Uterus (tissue), 2 donors: ENCODE measurements around the gene PFDN2.

Experiments used
- POLR2A ChIP-seq, 2 donors: fragments of 450-650 bp; IDR thresholded peaks; one replicate each; pipeline ENCODE4 v1.6.1; 2016; ENCODE audit warnings: antibody characterized with exemption in 2 of 2, mild to moderate bottlenecking in 1 of 2, moderate library complexity in 1 of 2
- TF ChIP-seq, protein P1 (sequence below), 4 experiments: fragments of 200-600 bp in 2 of 4; fragments of 450-650 bp in 2 of 4; sonication (generic) in 2 of 4; IDR thresholded peaks; one replicate each; pipeline ENCODE4 v1.5.1; 2016 to 2019; ENCODE audit warnings: antibody characterized with exemption in 4 of 4, mild to moderate bottlenecking in 2 of 4, moderate library complexity in 1 of 4

DNA sequence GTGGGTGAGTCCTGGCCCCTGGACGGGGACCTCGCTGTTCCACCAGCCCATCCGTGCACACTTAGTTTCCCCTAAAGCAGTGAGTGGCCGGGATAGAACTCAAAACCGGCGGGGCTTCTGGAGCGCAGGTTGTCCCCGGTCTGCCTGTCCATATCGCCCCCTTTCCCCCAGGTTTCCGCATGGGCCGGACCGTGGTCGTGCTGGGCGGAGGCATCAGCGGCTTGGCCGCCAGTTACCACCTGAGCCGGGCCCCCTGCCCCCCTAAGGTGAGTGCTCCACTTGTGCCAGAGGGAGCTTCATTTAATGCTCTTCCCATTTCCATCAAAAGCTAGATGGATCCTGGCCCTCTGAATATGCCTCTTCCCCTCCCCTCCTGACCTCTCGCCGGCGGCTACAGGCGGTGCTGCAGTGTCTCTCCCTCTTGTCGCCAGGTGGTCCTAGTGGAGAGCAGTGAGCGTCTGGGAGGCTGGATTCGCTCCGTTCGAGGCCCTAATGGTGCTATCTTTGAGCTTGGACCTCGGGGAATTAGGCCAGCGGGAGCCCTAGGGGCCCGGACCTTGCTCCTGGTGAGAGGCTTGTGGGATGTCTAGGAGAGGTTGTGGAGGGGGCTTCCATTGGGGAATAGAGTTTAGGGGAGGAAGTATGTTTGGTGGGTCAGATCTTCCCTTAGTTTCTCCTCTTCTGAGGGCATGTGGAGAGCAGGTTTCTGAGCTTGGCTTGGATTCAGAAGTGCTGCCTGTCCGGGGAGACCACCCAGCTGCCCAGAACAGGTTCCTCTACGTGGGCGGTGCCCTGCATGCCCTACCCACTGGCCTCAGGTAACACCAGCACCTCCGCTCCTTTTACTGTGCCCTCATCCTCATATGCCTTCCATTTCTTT lies 49.1 kb upstream of the PFDN2 start:
- TF ChIP-seq, protein P1, sequence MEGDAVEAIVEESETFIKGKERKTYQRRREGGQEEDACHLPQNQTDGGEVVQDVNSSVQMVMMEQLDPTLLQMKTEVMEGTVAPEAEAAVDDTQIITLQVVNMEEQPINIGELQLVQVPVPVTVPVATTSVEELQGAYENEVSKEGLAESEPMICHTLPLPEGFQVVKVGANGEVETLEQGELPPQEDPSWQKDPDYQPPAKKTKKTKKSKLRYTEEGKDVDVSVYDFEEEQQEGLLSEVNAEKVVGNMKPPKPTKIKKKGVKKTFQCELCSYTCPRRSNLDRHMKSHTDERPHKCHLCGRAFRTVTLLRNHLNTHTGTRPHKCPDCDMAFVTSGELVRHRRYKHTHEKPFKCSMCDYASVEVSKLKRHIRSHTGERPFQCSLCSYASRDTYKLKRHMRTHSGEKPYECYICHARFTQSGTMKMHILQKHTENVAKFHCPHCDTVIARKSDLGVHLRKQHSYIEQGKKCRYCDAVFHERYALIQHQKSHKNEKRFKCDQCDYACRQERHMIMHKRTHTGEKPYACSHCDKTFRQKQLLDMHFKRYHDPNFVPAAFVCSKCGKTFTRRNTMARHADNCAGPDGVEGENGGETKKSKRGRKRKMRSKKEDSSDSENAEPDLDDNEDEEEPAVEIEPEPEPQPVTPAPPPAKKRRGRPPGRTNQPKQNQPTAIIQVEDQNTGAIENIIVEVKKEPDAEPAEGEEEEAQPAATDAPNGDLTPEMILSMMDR (IDR thresholded peaks at IDR 0.05) = no peak
- TF ChIP-seq POLR2A (IDR thresholded peaks at IDR 0.05) = no peak
